SK-N-MC (cell line): ENCODE results near the gene PRDM16.

Experiments
- EZH2 ChIP-seq: fragments of 200-600 bp; sonication (generic); IDR thresholded peaks from one replicate; pipeline ENCODE4 v1.6.1; 2017; ENCODE audit warnings: antibody characterized with exemption
- FOXP2 ChIP-seq: optimal IDR thresholded peaks from 2 replicates; pipeline ENCODE3; 2011; ENCODE audit warnings: mild to moderate bottlenecking, moderate library complexity; ENCODE audit not compliant: insufficient read depth; ENCODE audit errors: extremely low read length, control extremely low read depth
- POLR2AphosphoS5 ChIP-seq: IDR thresholded peaks from 2 replicates; pipeline ENCODE4 v1.6.1; 2012; ENCODE audit warnings: mild to moderate bottlenecking, low read depth, low read length, borderline replicate concordance

DNA sequence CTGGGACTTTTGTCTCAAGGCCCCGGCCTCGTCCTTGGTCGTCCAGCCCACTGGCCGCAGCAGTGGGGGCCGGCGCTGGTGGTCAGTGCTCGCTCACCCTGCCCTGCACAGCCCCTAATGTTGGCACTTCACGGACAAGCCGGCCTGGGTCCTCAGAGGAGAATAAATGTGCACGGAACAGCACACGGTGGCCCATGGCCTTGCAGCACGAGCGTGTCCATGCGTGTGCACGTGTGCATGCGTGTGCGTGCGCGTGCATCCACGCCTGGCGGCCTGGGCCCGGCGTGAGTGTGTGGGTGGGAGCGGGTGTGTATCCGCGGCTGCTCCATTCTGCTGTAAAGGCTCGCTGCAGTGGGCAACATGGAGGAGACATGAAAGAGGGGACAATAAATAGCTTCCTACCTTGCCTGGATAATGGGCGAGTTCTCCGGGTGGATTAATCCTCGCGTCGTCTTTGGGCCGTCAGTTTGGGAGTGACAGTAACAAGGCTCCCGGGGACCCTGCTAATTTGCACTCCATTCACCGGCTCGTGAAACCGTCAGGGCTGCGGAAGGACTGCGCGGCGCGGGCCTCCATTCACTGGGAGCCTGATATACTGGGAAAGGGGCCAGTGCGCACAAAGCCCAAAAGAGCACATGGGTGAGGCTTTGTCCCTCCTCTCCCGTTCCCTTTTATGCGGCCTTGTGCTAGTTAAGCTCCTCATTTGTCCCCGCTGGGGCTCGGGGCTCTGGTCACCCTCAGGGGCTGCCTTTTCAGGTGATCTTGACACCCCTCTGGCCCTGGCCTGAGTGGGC is 142.8 kb downstream of the PRDM16 start:
- no peak for TF ChIP-seq EZH2
- TF ChIP-seq POLR2AphosphoS5: no peak
- no peak for TF ChIP-seq FOXP2
